CD4-positive, alpha-beta T cell treated with Interleukin-1 beta for 1 hour (primary cell): ENCODE measurements around the gene FTL.

Source experiments
- DNase-seq, 2 donors: peaks; one replicate each; pipeline ENCODE4 v3.0.0-alpha.2; 2020 to 2022

FTL gene

GRCh38 chr19:48946463-48947257 is 18.4 kb upstream of the FTL start:
- no peak for DNase-seq

GRCh38 chr19:48947258-48947542 is 17.9 kb upstream of the FTL start:
- no peak for DNase-seq

- no peak for DNase-seq
Measured at GRCh38 chr19:48950159-48950558, 14.9 kb upstream of the FTL start.

GRCh38 chr19:48950830-48951519 is 14.1 kb upstream of the FTL start:
- no peak for DNase-seq

- DNase-seq: no peak
Measured at GRCh38 chr19:48953141-48953540, 12.0 kb upstream of the FTL start.

GRCh38 chr19:48953990-48954594 is 11.0 kb upstream of the FTL start:
- no peak for DNase-seq

GRCh38 chr19:48954595-48955307 is 10.4 kb upstream of the FTL start, which contains the start of gene BAX:
Gene BAX (plus strand): TSS chr19:48954875. CDS start chr19:48954929, 54 bp downstream.
- DNase-seq: peak; percentile 87 to 88

GRCh38 chr19:48955308-48955958 is 9.7 kb upstream of the FTL start:
- no peak for DNase-seq

GRCh38 chr19:48958006-48958405 is 7.1 kb upstream of the FTL start:
- no peak for DNase-seq

GRCh38 chr19:48959341-48960239 is 5.5 kb upstream of the FTL start:
- peak in 1 of 2 donors; percentile 32 for DNase-seq

GRCh38 chr19:48961051-48961649 is 4.0 kb upstream of the FTL start:
- DNase-seq: no peak

GRCh38 chr19:48961673-48962028 is 3.5 kb upstream of the FTL start:
- no peak for DNase-seq

GRCh38 chr19:48962029-48962848 is 2.9 kb upstream of the FTL start:
- DNase-seq: peak; percentile 53 to 76

- DNase-seq: no peak
Measured at GRCh38 chr19:48962849-48963165, 2.3 kb upstream of the FTL start.

- peak; percentile 54 to 63 for DNase-seq
Measured at GRCh38 chr19:48963371-48964204, 1.5 kb upstream of the FTL start.

GRCh38 chr19:48964205-48965039 is 687 bp upstream of the FTL start:
- DNase-seq: no peak

GRCh38 chr19:48965806-48966540 is 864 bp downstream of the FTL start:
- DNase-seq: peak; percentile 87 to 89
